SK-N-SH (cell line): ENCODE data around the gene SUCLG2. TPM values are rescaled to one million over a fixed set of nuclear protein-coding genes. Genes with fewer than 3 reads are reported as not detected.

Experiments used
- CTCF ChIA-PET: fragments of 300-600, 350-600 bp; formaldehyde crosslinking; extraction: SDS; loops from one replicate; lab custom pipeline; 2021; lab: Yijun Ruan, JAX
- POLR2A ChIA-PET: fragments of 350-600 bp; sonication (Branson Sonifier 250); formaldehyde crosslinking; extraction: SDS; loops from one replicate; lab custom pipeline; 2020; ENCODE audit warnings: antibody characterized with exemption, inconsistent platforms; lab: Yijun Ruan, JAX
- DNase-seq: peaks from one replicate; pipeline ENCODE4 v3.0.0; 2012
- H2AFZ ChIP-seq: fragments of 200-600 bp; sonication (generic); 2 replicates; pipeline ENCODE4 v1.8.1; 2016; ENCODE audit warnings: antibody characterized with exemption, mild to moderate bottlenecking, low read depth
- H3F3A ChIP-seq: fragments of 200-600 bp; sonication (generic); replicated peaks from 2 replicates; pipeline ENCODE3; 2016; ENCODE audit warnings: antibody characterized with exemption, mild to moderate bottlenecking; ENCODE audit not compliant: insufficient read depth
- H3K27ac ChIP-seq, 2 experiments: fragments of 200-500 bp in 1 of 2; fragments of 200-600 bp in 1 of 2; sonication (Bioruptor generic) in 1 of 2; sonication (generic), shearing (Covaris generic) in 1 of 2; 2 replicates each; pipeline versions ENCODE4 v1.5.1 to v1.6.1; 2014 to 2016; ENCODE audit warnings: low read depth in 2 of 2, inconsistent platforms in 1 of 2, low read length in 1 of 2, mild to moderate bottlenecking in 1 of 2, mixed read lengths in 1 of 2
- H3K27me3 ChIP-seq: fragments of 200-600 bp; sonication (generic), shearing (Covaris generic); 2 replicates; pipeline ENCODE4 v1.6.1; 2016; ENCODE audit warnings: mixed run types; ENCODE audit not compliant: insufficient read depth
- H3K36me3 ChIP-seq, 2 experiments: fragments of 200-500 bp in 1 of 2; fragments of 200-600 bp in 1 of 2; sonication (Bioruptor generic) in 1 of 2; sonication (generic) in 1 of 2; replicated peaks in 1 of 2; 2 replicates each; pipeline versions ENCODE3 to v1.5.1; 2014 to 2016; ENCODE audit warnings: low read length in 1 of 2, mild to moderate bottlenecking in 1 of 2; ENCODE audit not compliant: insufficient read depth in 2 of 2, control insufficient read depth in 1 of 2
- H3K4me1 ChIP-seq, 2 experiments: fragments of 200-500 bp in 1 of 2; fragments of 200-600 bp in 1 of 2; sonication (Bioruptor generic) in 1 of 2; sonication (generic), shearing (Covaris generic) in 1 of 2; 2 replicates each; pipeline versions ENCODE4 v1.5.1 to v1.6.1; 2014 to 2016; ENCODE audit warnings: low read depth in 1 of 2, low read length in 1 of 2, mixed run types in 1 of 2; ENCODE audit not compliant: insufficient read depth in 2 of 2, control insufficient read depth in 1 of 2
- H3K4me2 ChIP-seq: fragments of 200-600 bp; sonication (generic), shearing (Covaris generic); 2 replicates; pipeline ENCODE4 v1.6.1; 2017; ENCODE audit warnings: mixed run types
- H3K4me3 ChIP-seq, 2 experiments: fragments of 200-500 bp in 1 of 2; fragments of 200-600 bp in 1 of 2; sonication (Bioruptor generic) in 1 of 2; sonication (generic), shearing (Covaris generic) in 1 of 2; 2 replicates each; pipeline versions ENCODE4 v1.5.1 to v1.8.1; 2014 to 2016; ENCODE audit warnings: low read depth in 2 of 2, inconsistent platforms in 1 of 2, low read length in 1 of 2, mild to moderate bottlenecking in 1 of 2, mixed read lengths in 1 of 2, moderate library complexity in 1 of 2
- H3K79me2 ChIP-seq: fragments of 200-600 bp; sonication (generic); 2 replicates; pipeline ENCODE4 v1.8.1; 2017; ENCODE audit warnings: mild to moderate bottlenecking; ENCODE audit not compliant: insufficient read depth
- H3K9ac ChIP-seq: fragments of 200-600 bp; sonication (generic); 2 replicates; pipeline ENCODE4 v1.6.1; 2017; ENCODE audit warnings: mixed run types
- H3K9me2 ChIP-seq: fragments of 200-600 bp; sonication (generic); 2 replicates; pipeline ENCODE4 v1.6.1; 2017; ENCODE audit warnings: mixed run types
- H3K9me3 ChIP-seq: fragments of 200-600 bp; sonication (generic); 2 replicates; pipeline ENCODE4 v1.6.1; 2017; ENCODE audit warnings: mixed run types, mild to moderate bottlenecking, moderate library complexity
- H4K20me1 ChIP-seq: fragments of 200-600 bp; sonication (generic); 2 replicates; pipeline ENCODE4 v1.6.1; 2017; ENCODE audit warnings: mild to moderate bottlenecking, mixed run types; ENCODE audit not compliant: insufficient read depth
- FOSL2 ChIP-seq: IDR thresholded peaks from 2 replicates; pipeline ENCODE4 v1.4.0; 2012; ENCODE audit warnings: low read depth, mild to moderate bottlenecking, moderate library complexity, borderline replicate concordance
- FOXM1 ChIP-seq: IDR thresholded peaks from 2 replicates; pipeline ENCODE4 v1.4.0; 2012; ENCODE audit warnings: low read depth, mild to moderate bottlenecking
- GABPA ChIP-seq: IDR thresholded peaks from 2 replicates; pipeline ENCODE4 v1.4.0; 2012; ENCODE audit warnings: low read depth, mild to moderate bottlenecking
- JUND ChIP-seq: IDR thresholded peaks from 2 replicates; pipeline ENCODE4 v1.4.0; 2012
- NFIC ChIP-seq: IDR thresholded peaks from 2 replicates; pipeline ENCODE4 v1.4.0; 2012; ENCODE audit warnings: borderline replicate concordance
- NRF1 ChIP-seq: IDR thresholded peaks from 2 replicates; pipeline ENCODE4 v1.6.1; 2012; ENCODE audit warnings: low read depth, mild to moderate bottlenecking, low read length
- PBX3 ChIP-seq: IDR thresholded peaks from 2 replicates; pipeline ENCODE4; 2012
- POLR2AphosphoS5 ChIP-seq: IDR thresholded peaks from 2 replicates; pipeline ENCODE4 v1.6.1; 2012; ENCODE audit warnings: low read depth, low read length
- RAD21 ChIP-seq: IDR thresholded peaks from 2 replicates; pipeline ENCODE4 v1.6.1; 2012; ENCODE audit warnings: mild to moderate bottlenecking, low read length
- RCOR1 ChIP-seq: fragments of 150-350 bp; IDR thresholded peaks from 2 replicates; pipeline ENCODE4 v1.6.1; 2017; ENCODE audit warnings: antibody characterized with exemption, low read length
- REST ChIP-seq: IDR thresholded peaks from 2 replicates; pipeline ENCODE4 v1.6.1; 2012; ENCODE audit warnings: mild to moderate bottlenecking, low read depth, low read length, moderate library complexity
- RXRA ChIP-seq: IDR thresholded peaks from 2 replicates; pipeline ENCODE4 v1.4.0; 2012; ENCODE audit warnings: low read depth, mild to moderate bottlenecking, borderline replicate concordance
- SIN3A ChIP-seq: IDR thresholded peaks from 2 replicates; pipeline ENCODE4 v1.6.1; 2012; ENCODE audit warnings: low read depth, mild to moderate bottlenecking, low read length, moderate library complexity, borderline replicate concordance
- TAF1 ChIP-seq: IDR thresholded peaks from 2 replicates; pipeline ENCODE4 v1.6.1; 2012; ENCODE audit warnings: low read depth, mild to moderate bottlenecking, low read length, moderate library complexity, borderline replicate concordance
- TEAD4 ChIP-seq: IDR thresholded peaks from 2 replicates; pipeline ENCODE4 v1.4.0; 2012; ENCODE audit warnings: mild to moderate bottlenecking, borderline replicate concordance; ENCODE audit not compliant: insufficient read depth
- YY1 ChIP-seq: IDR thresholded peaks from 2 replicates; pipeline ENCODE4 v1.4.0; 2012; ENCODE audit warnings: low read depth, mild to moderate bottlenecking
- WGBS: methylation state at CpG from one replicate; pipeline ENCODE4 v1.1.6; 2017; ENCODE audit warnings: low lambda C conversion rate; 5-methylcytosine and 5-hydroxymethylcytosine counted together
- polyA plus RNA-seq, 3 experiments: library from polyadenylated mRNA; depleted of rRNA; stranded (reverse); fragments of >200 nt; gene quantifications; 2 replicates each; pipeline ENCODE4 v1.2.3, GENCODE V29; 2012
- TF ChIP-seq, protein P1 (sequence below): IDR thresholded peaks from 2 replicates; pipeline ENCODE4 v1.4.0; 2012; ENCODE audit warnings: low read depth, borderline replicate concordance

Gene SUCLG2
- polyA plus RNA-seq, 1 of the 3 experiments (the other 2 are of a cell fraction): 20.2 TPM

GRCh38 chr3:67462187-67462586, 192.2 kb downstream of the SUCLG2 start:
- Histone ChIP-seq H3K27me3 (no peaks in the 10 kb centered on the region), H3K4me3 (no peak overlapping the region), H3K36me3 (no peaks in the 10 kb centered on the region), H3K79me2 (no peaks in the 10 kb centered on the region), H2AFZ (peak overlapping the region; percentile 9; the same call in 1 of the 2 replicates), H3F3A (peaks cover 20% of the 10 kb centered on the region), H3K9me3 (no peaks in the 10 kb centered on the region), H4K20me1 (no peaks in the 10 kb centered on the region), H3K4me2 (peak overlapping the region; percentile 64), H3K4me1 (peaks cover 5 to 24% of the 10 kb centered on the region in 2 experiments), H3K9me2 (no peaks in the 10 kb centered on the region), H3K27ac (peak overlapping the region; percentile 50 to 87), H3K9ac (peak overlapping the region; percentile 51; the same call in 1 of the 2 replicates)
- no peak for DNase-seq
- ChIA-PET CTCF (no interaction called here), POLR2A (no interaction called here)
- TF ChIP-seq, protein P1, sequence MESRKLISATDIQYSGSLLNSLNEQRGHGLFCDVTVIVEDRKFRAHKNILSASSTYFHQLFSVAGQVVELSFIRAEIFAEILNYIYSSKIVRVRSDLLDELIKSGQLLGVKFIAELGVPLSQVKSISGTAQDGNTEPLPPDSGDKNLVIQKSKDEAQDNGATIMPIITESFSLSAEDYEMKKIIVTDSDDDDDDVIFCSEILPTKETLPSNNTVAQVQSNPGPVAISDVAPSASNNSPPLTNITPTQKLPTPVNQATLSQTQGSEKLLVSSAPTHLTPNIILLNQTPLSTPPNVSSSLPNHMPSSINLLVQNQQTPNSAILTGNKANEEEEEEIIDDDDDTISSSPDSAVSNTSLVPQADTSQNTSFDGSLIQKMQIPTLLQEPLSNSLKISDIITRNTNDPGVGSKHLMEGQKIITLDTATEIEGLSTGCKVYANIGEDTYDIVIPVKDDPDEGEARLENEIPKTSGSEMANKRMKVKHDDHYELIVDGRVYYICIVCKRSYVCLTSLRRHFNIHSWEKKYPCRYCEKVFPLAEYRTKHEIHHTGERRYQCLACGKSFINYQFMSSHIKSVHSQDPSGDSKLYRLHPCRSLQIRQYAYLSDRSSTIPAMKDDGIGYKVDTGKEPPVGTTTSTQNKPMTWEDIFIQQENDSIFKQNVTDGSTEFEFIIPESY: no peak
- TF ChIP-seq PBX3: 0 out of 2 replicates have a peak, but pooled peaks have one; percentile 38
- 91% methylated on average over 5 of the region's 5 CpGs for WGBS

DNA sequence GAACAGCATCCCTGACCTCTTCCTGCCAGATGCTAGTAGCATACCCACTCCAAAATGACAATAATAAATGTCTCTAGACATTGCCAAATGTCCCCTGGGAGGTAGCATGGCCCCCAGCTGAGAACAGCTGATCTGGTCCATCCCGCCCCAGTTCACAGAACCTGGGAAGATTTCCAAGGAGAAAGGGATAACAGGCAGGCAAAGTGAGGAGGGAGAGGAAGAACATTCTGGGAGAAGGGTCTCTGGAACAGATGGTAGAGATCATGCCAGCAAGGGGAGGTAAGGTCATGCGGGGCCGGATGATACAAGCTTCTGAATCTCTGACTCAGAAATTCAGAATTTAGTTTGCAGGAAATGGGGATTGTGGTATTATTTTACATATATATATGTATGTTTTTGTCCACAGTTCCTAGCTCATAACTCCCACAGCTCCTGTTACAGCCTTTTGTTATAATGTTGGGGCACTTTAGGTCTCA, 192.7 kb downstream of the SUCLG2 start:
- Histone ChIP-seq H3K4me1 (peaks cover 5 to 24% of the 10 kb centered on the region in 2 experiments), H3K4me3 (no peak overlapping the region), H3K27ac (peak overlapping the region; percentile 50 to 87), H3K9me3 (no peaks in the 10 kb centered on the region), H4K20me1 (no peaks in the 10 kb centered on the region), H3K4me2 (peak overlapping the region; percentile 64), H3K9ac (peak overlapping the region; percentile 51; the same call in 1 of the 2 replicates), H3K9me2 (no peaks in the 10 kb centered on the region), H3K79me2 (no peaks in the 10 kb centered on the region), H2AFZ (peak overlapping the region; percentile 9; the same call in 1 of the 2 replicates), H3F3A (peaks cover 20% of the 10 kb centered on the region), H3K36me3 (no peaks in the 10 kb centered on the region), H3K27me3 (no peaks in the 10 kb centered on the region)
- ChIA-PET POLR2A (no interaction called here), CTCF (no interaction called here)
- DNase-seq: no peak
- WGBS: 20% methylated on average over 3 of the region's 3 CpGs
- TF ChIP-seq RCOR1: no peak
- TF ChIP-seq POLR2AphosphoS5: 0 out of 2 replicates have a peak, but pooled peaks have one; percentile 18
- TF ChIP-seq, protein P1: 0 out of 2 replicates have a peak, but pooled peaks have one; percentile 24
- peak; percentile 53; the same call in 1 of the 2 replicates for TF ChIP-seq FOSL2
- TF ChIP-seq RAD21: no peak
- no peak for TF ChIP-seq FOXM1
- TF ChIP-seq SIN3A: no peak
- no peak for TF ChIP-seq TAF1
- no peak for TF ChIP-seq REST
- TF ChIP-seq JUND: peak; percentile 52
- peak; percentile 67 for TF ChIP-seq PBX3
- TF ChIP-seq YY1: no peak
- no peak for TF ChIP-seq GABPA
- peak; percentile 63; the same call in 1 of the 2 replicates for TF ChIP-seq NFIC
- no peak for TF ChIP-seq NRF1
- TF ChIP-seq RXRA: peak; percentile 79
- TF ChIP-seq TEAD4: peak; percentile 46; the same call in 1 of the 2 replicates
